HT-29 (cell line): ENCODE measurements around the gene CHRNA1. TPM values are rescaled to one million over a fixed set of nuclear protein-coding genes. Genes with fewer than 3 reads are reported as not detected.
A peak's percentile ranks its signal among the peaks of the same experiment; 100 is the strongest.

Experiments
- DNase-seq: peaks from one replicate; pipeline ENCODE4 v3.0.0-alpha.2; 2015; ENCODE audit warnings: low spot score
- total RNA-seq: library from RNA; depleted of rRNA; stranded (reverse); fragments of >200 nt; shearing (Covaris generic); gene quantifications from 2 replicates; pipeline ENCODE4 v1.2.3, GENCODE V29; 2014

Gene CHRNA1
- total RNA-seq, 1 experiment from 2014 or later, result not detected

- no peak for DNase-seq
These were observed 20.0 kb upstream of the CHRNA1 start for GRCh38 chr2:174784316-174784715.

GRCh38 chr2:174781996-174782395 is 17.7 kb upstream of the CHRNA1 start:
- DNase-seq, result no peak

- DNase-seq, result no peak
These were observed 17.0 kb upstream of the CHRNA1 start for GRCh38 chr2:174781298-174781697.

GRCh38 chr2:174780856-174781255 is 16.6 kb upstream of the CHRNA1 start:
- DNase-seq, result no peak

- DNase-seq, result no peak
These were observed 16.0 kb upstream of the CHRNA1 start for GRCh38 chr2:174780191-174780840.

- no peak for DNase-seq
These were observed 15.2 kb upstream of the CHRNA1 start for GRCh38 chr2:174779361-174779928.

- DNase-seq, result peak; percentile 39
These were observed 14.1 kb upstream of the CHRNA1 start for GRCh38 chr2:174778085-174778981.

- DNase-seq, result no peak
These were observed 13.2 kb upstream of the CHRNA1 start for GRCh38 chr2:174777347-174778084.

GRCh38 chr2:174776675-174777074 is 12.4 kb upstream of the CHRNA1 start:
- no peak for DNase-seq

- no peak for DNase-seq
These were observed 12.0 kb upstream of the CHRNA1 start for GRCh38 chr2:174776223-174776622.

- no peak for DNase-seq
These were observed 11.3 kb upstream of the CHRNA1 start for GRCh38 chr2:174775571-174775980.

GRCh38 chr2:174774886-174775285 is 10.6 kb upstream of the CHRNA1 start:
- no peak for DNase-seq

- no peak for DNase-seq
These were observed 8.9 kb upstream of the CHRNA1 start for GRCh38 chr2:174773215-174773614.

GRCh38 chr2:174772472-174772801 is 8.2 kb upstream of the CHRNA1 start:
- DNase-seq, result no peak

GRCh38 chr2:174771631-174772471 is 7.6 kb upstream of the CHRNA1 start:
- DNase-seq, result peak; percentile 73

GRCh38 chr2:174771136-174771535 is 6.9 kb upstream of the CHRNA1 start:
- DNase-seq, result no peak

- no peak for DNase-seq
These were observed 4.3 kb upstream of the CHRNA1 start for GRCh38 chr2:174768557-174768956.

- DNase-seq, result no peak
These were observed 2.0 kb upstream of the CHRNA1 start for GRCh38 chr2:174766271-174766670.

- no peak for DNase-seq
These were observed 1.3 kb upstream of the CHRNA1 start for GRCh38 chr2:174765576-174765975.

GRCh38 chr2:174763780-174764179 is 492 bp downstream of the CHRNA1 start:
- DNase-seq, result no peak

GRCh38 chr2:174762464-174762863 is 1.8 kb downstream of the CHRNA1 start:
- DNase-seq, result no peak
